Hepatocyte (in vitro differentiated cells): Measurements from ENCODE around the gene TCAP. TPM values are rescaled to one million over a fixed set of nuclear protein-coding genes. Genes with fewer than 3 reads are reported as not detected.

ENCODE experiments used
- DNase-seq: peaks from one replicate; pipeline ENCODE4 v3.0.0-alpha.2; 2016; ENCODE audit warnings: low spot score
- H2AFZ ChIP-seq: fragments of 200-600 bp; sonication (generic); 2 replicates; pipeline ENCODE4 v1.6.0; 2016; ENCODE audit warnings: antibody characterized with exemption, mild to moderate bottlenecking
- H3K27ac ChIP-seq: fragments of 200-600 bp; sonication (generic); 2 replicates; pipeline ENCODE4 v1.5.1; 2016; ENCODE audit warnings: mild to moderate bottlenecking
- H3K27me3 ChIP-seq: fragments of 200-600 bp; sonication (generic); 2 replicates; pipeline ENCODE4 v1.6.1; 2016
- H3K36me3 ChIP-seq: fragments of 200-600 bp; sonication (generic); replicated peaks from 2 replicates; pipeline ENCODE4 v1.5.1; 2016; ENCODE audit warnings: low read depth; ENCODE audit not compliant: insufficient read depth
- H3K4me1 ChIP-seq: fragments of 200-600 bp; sonication (generic); 2 replicates; pipeline ENCODE4 v1.5.1; 2016; ENCODE audit warnings: mild to moderate bottlenecking, moderate library complexity; ENCODE audit not compliant: insufficient read depth
- H3K4me2 ChIP-seq: fragments of 200-600 bp; sonication (generic); 2 replicates; pipeline ENCODE4 v1.6.0; 2016
- H3K4me3 ChIP-seq: fragments of 200-600 bp; sonication (generic); 2 replicates; pipeline ENCODE4 v1.5.1; 2016; ENCODE audit warnings: mild to moderate bottlenecking
- H3K79me2 ChIP-seq: fragments of 200-600 bp; sonication (generic); 2 replicates; pipeline ENCODE4 v1.6.0; 2017; ENCODE audit warnings: mild to moderate bottlenecking
- H3K9me2 ChIP-seq: fragments of 200-600 bp; sonication (generic); replicated peaks from 2 replicates; pipeline ENCODE4 v1.6.0; 2017; ENCODE audit warnings: mild to moderate bottlenecking; ENCODE audit not compliant: insufficient read depth
- H3K9me3 ChIP-seq: fragments of 200-600 bp; sonication (generic); 2 replicates; pipeline ENCODE4 v1.5.1; 2016; ENCODE audit warnings: low read depth, mild to moderate bottlenecking
- H4K20me1 ChIP-seq: fragments of 200-600 bp; sonication (generic); 2 replicates; pipeline ENCODE4 v1.6.0; 2016; ENCODE audit warnings: mild to moderate bottlenecking; ENCODE audit not compliant: insufficient read depth, poor library complexity, severe bottlenecking
- CTCF ChIP-seq: fragments of 200-600 bp; sonication (generic); IDR thresholded peaks from 2 replicates; pipeline ENCODE4 v1.5.1; 2016; ENCODE audit warnings: antibody characterized with exemption, mild to moderate bottlenecking; ENCODE audit not compliant: poor library complexity
- EZH2 ChIP-seq: fragments of 200-600 bp; sonication (generic); IDR thresholded peaks from 2 replicates; pipeline ENCODE4 v1.6.1; 2016; ENCODE audit warnings: antibody characterized with exemption, mild to moderate bottlenecking, borderline replicate concordance
- EZH2phosphoT487 ChIP-seq: fragments of 200-600 bp; sonication (generic); IDR thresholded peaks from one replicate; pipeline ENCODE4 v1.6.1; 2018; ENCODE audit warnings: antibody characterized with exemption, mild to moderate bottlenecking, low read depth, moderate library complexity; ENCODE audit not compliant: unreplicated experiment, severe bottlenecking
- WGBS: methylation state at CpG from one replicate; pipeline ENCODE4 v1.1.6; 2016; ENCODE audit warnings: low lambda C conversion rate; ENCODE audit errors: missing lambda C conversion rate; 5-methylcytosine and 5-hydroxymethylcytosine counted together
- polyA plus RNA-seq: library from polyadenylated mRNA; unstranded; fragments of >200 nt; fragmentation: Nextera tagmentation; extraction: Ambion mirVana; gene quantifications from 2 replicates; pipeline ENCODE4 v1.2.1, GENCODE V29; 2016
- total RNA-seq: library from RNA; depleted of rRNA; stranded (reverse); fragments of >200 nt; gene quantifications from 2 replicates; pipeline ENCODE4 v1.2.3, GENCODE V29; 2014

The TCAP gene
- total and polyA plus RNA-seq, 2 experiments from 2014 or later: 0.64 to 0.90 TPM

- H2AFZ ChIP-seq: no peak overlapping the region
- peak overlapping the region; percentile 16 for H3K4me2 ChIP-seq
- no peak for DNase-seq
- H3K9me3 ChIP-seq: no peaks in the 10 kb centered on the region
- no peaks in the 10 kb centered on the region for H3K9me2 ChIP-seq
- peaks cover 9% of the 10 kb centered on the region for H4K20me1 ChIP-seq
- H3K27ac ChIP-seq: no peak overlapping the region
- H3K79me2 ChIP-seq: peaks cover 84% of the 10 kb centered on the region
- H3K4me1 ChIP-seq: peaks cover 38% of the 10 kb centered on the region
- no peaks in the 10 kb centered on the region for H3K36me3 ChIP-seq
- no peak overlapping the region for H3K4me3 ChIP-seq
- H3K27me3 ChIP-seq: no peaks in the 10 kb centered on the region
- 78% methylated on average over 4 of the region's 4 CpGs for WGBS
- TF ChIP-seq EZH2: no peak
- TF ChIP-seq CTCF: no peak
- TF ChIP-seq EZH2phosphoT487: no peak
Measured at GRCh38 chr17:39640591-39641031, 24.5 kb upstream of the TCAP start.

DNA sequence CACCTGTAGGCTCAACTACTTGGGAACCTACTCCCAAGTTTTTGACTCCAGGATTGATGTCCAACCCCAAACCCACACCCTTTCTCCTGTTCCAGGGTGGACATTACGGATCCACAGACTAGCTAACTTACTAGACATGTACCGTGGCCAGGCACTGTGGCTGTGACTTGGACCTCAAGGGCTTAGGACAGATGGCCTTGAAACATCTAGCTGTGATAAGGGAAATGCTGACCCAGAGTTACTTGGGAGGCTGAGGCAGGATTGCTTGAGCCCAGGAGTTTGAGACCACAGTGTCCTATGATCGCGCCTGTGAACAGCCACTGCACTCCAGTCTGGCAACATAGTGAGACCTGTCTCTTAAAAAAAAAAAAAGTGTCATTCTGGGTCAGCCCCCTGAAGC is 24.1 kb upstream of the TCAP start:
- H3K79me2 ChIP-seq: peaks cover 87% of the 10 kb centered on the region
- H3K4me2 ChIP-seq: peak overlapping the region; percentile 16
- H3K4me3 ChIP-seq: no peak overlapping the region
- H3K36me3 ChIP-seq: no peaks in the 10 kb centered on the region
- TF ChIP-seq EZH2phosphoT487 (no peak), CTCF (no peak), EZH2 (no peak)
- H3K9me2 ChIP-seq: no peaks in the 10 kb centered on the region
- no peak overlapping the region for H3K27ac ChIP-seq
- H3K4me1 ChIP-seq: peaks cover 38% of the 10 kb centered on the region
- no peak overlapping the region for H2AFZ ChIP-seq
- peaks cover 9% of the 10 kb centered on the region for H4K20me1 ChIP-seq
- H3K9me3 ChIP-seq: no peaks in the 10 kb centered on the region
- no peak for DNase-seq
- no peaks in the 10 kb centered on the region for H3K27me3 ChIP-seq
- WGBS: 93% methylated on average over 4 of the region's 4 CpGs

- no peak overlapping the region for H2AFZ ChIP-seq
- H3K27me3 ChIP-seq: no peaks in the 10 kb centered on the region
- H3K4me3 ChIP-seq: no peak overlapping the region
- TF ChIP-seq EZH2phosphoT487 (no peak), EZH2 (no peak), CTCF (no peak)
- peaks cover 31% of the 10 kb centered on the region for H3K4me1 ChIP-seq
- H4K20me1 ChIP-seq: peaks cover 9% of the 10 kb centered on the region
- no peak for DNase-seq
- no peak overlapping the region for H3K27ac ChIP-seq
- no peaks in the 10 kb centered on the region for H3K9me2 ChIP-seq
- 78% methylated on average over 7 of the region's 7 CpGs for WGBS
- H3K79me2 ChIP-seq: peaks cover 95% of the 10 kb centered on the region
- H3K9me3 ChIP-seq: no peaks in the 10 kb centered on the region
- no peak overlapping the region for H3K4me2 ChIP-seq
- H3K36me3 ChIP-seq: no peaks in the 10 kb centered on the region
Measured at GRCh38 chr17:39641883-39642282, 23.3 kb upstream of the TCAP start.
